OCI-LY7 (cell line): ENCODE results near the gene ADAMTS16.

ENCODE experiments used
- CTCF ChIP-seq: fragments of 200-600 bp; sonication (generic); conservative IDR thresholded peaks from 2 replicates; pipeline ENCODE4 v1.5.1; 2014; ENCODE audit warnings: mild to moderate bottlenecking, antibody characterized with exemption, low read length, moderate library complexity, mixed read lengths
- EZH2phosphoT487 ChIP-seq: fragments of 200-600 bp; sonication (generic); IDR thresholded peaks from 2 replicates; pipeline ENCODE4 v1.6.1; 2018; ENCODE audit warnings: low read depth, borderline replicate concordance, mild to moderate bottlenecking, mixed run types, antibody characterized with exemption, low read length, moderate library complexity, mixed read lengths

DNA sequence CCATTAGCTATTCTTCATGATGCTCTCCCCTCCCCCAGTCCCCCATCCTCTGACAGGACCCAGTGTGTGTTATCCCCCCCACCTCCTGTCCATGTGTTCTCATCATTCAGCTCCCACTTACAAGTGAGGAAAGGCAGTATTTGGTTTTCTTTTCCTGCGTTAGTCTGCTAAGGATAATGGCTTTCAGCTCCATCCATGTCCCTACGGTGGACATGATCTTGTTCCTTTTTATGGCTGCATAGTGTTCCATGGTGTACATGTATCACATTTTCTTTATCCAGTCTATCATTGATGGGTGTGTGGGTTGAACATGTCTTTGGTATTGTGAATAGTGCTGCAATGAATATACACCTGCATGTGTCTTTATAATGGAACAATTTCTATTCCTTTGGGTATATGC, 181.0 kb downstream of the ADAMTS16 start:
- TF ChIP-seq EZH2phosphoT487, result no peak
- TF ChIP-seq CTCF, result no peak
